ENCODE data around the gene HSPD1. TPM values are rescaled to one million over a fixed set of nuclear protein-coding genes. Genes with fewer than 3 reads are reported as not detected.

Gene HSPD1
- total and polyA plus RNA-seq, 2 of the 13 experiments (the other 11 are each of a cell fraction or from before 2014, with no cell fraction given), result 685 to 2,610 TPM

DNA sequence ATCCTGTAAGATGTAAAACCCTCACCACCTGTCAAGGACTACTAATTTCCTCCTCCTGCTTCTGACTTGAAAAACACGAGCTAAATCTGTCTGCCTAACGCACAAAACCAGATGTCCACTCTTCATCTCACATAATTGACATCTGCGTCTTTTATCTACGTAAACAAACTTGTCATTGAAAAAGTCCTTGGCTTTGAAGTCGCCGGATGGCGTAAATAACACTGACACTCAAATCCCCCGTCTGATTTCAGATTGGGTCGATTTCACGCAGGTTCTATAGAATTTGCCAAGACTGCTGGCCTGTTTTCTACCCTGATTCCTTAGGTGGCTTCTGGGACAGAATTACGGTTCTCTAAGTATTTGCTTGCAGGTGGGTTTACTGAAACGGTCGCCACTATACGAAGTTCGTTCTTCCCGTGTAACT, 15.7 kb upstream of the HSPD1 start (continued):
- no peak for TF ChIP-seq TRAFD1 (CRISPR knock-in tag; IDR thresholded peaks at IDR 0.05; ENCODE audit: borderline replicate concordance)
- no peak for TF ChIP-seq ZNF33B (CRISPR knock-in tag; IDR thresholded peaks at IDR 0.05)
- TF ChIP-seq THYN1 (CRISPR knock-in tag; IDR thresholded peaks at IDR 0.05; ENCODE audit: borderline replicate concordance, low read depth), result no peak
- TF ChIP-seq ZNF674 (CRISPR knock-in tag; IDR thresholded peaks at IDR 0.05; ENCODE audit: low read depth), result 0 out of 2 replicates have a peak, but pooled peaks have one; percentile 4
- no peak for TF ChIP-seq SALL2 (CRISPR knock-in tag; IDR thresholded peaks at IDR 0.05)
- TF ChIP-seq ETV6 (CRISPR knock-in tag; conservative IDR thresholded peaks at IDR 0.05), result no peak
- no peak for TF ChIP-seq MEIS2 (CRISPR knock-in tag; IDR thresholded peaks at IDR 0.05)
- TF ChIP-seq PRMT3 (CRISPR knock-in tag; IDR thresholded peaks at IDR 0.05; ENCODE audit: borderline replicate concordance, low read depth), result no peak
- no peak for TF ChIP-seq RXRA (CRISPR knock-in tag; IDR thresholded peaks at IDR 0.05)
- no peak for TF ChIP-seq ZNF678 (CRISPR knock-in tag; IDR thresholded peaks at IDR 0.05)
- TF ChIP-seq, protein P1, sequence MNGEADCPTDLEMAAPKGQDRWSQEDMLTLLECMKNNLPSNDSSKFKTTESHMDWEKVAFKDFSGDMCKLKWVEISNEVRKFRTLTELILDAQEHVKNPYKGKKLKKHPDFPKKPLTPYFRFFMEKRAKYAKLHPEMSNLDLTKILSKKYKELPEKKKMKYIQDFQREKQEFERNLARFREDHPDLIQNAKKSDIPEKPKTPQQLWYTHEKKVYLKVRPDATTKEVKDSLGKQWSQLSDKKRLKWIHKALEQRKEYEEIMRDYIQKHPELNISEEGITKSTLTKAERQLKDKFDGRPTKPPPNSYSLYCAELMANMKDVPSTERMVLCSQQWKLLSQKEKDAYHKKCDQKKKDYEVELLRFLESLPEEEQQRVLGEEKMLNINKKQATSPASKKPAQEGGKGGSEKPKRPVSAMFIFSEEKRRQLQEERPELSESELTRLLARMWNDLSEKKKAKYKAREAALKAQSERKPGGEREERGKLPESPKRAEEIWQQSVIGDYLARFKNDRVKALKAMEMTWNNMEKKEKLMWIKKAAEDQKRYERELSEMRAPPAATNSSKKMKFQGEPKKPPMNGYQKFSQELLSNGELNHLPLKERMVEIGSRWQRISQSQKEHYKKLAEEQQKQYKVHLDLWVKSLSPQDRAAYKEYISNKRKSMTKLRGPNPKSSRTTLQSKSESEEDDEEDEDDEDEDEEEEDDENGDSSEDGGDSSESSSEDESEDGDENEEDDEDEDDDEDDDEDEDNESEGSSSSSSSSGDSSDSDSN (CRISPR knock-in tag; IDR thresholded peaks at IDR 0.05), result no peak
- TF ChIP-seq ZNF33A (CRISPR knock-in tag; IDR thresholded peaks at IDR 0.05; ENCODE audit: borderline replicate concordance), result peak; percentile 57; the same call in 1 of the 2 replicates
- 0 out of 2 replicates have a peak, but pooled peaks have one; percentile 10 for TF ChIP-seq ZNF3 (CRISPR knock-in tag; IDR thresholded peaks at IDR 0.05)
- no peak for TF ChIP-seq ZNF430 (CRISPR knock-in tag; IDR thresholded peaks at IDR 0.05)
- TF ChIP-seq ZNF792 (CRISPR knock-in tag; IDR thresholded peaks at IDR 0.05), result no peak
- TF ChIP-seq, protein P2, sequence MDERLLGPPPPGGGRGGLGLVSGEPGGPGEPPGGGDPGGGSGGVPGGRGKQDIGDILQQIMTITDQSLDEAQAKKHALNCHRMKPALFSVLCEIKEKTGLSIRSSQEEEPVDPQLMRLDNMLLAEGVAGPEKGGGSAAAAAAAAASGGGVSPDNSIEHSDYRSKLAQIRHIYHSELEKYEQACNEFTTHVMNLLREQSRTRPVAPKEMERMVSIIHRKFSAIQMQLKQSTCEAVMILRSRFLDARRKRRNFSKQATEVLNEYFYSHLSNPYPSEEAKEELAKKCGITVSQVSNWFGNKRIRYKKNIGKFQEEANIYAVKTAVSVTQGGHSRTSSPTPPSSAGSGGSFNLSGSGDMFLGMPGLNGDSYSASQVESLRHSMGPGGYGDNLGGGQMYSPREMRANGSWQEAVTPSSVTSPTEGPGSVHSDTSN (CRISPR knock-in tag; IDR thresholded peaks at IDR 0.05), result no peak
- TF ChIP-seq ZNF180 (CRISPR knock-in tag; IDR thresholded peaks at IDR 0.05; ENCODE audit: borderline replicate concordance, low read depth), result no peak
- no peak for TF ChIP-seq SIN3B (IDR thresholded peaks at IDR 0.05; ENCODE audit: low read length)
- TF ChIP-seq TCF7L2 (IDR thresholded peaks at IDR 0.05; ENCODE audit: low read depth, low read length), result no peak; the same call in 1 of the 2 replicates
- peak; percentile 62; the same call in 1 of the 2 replicates for TF ChIP-seq XBP1 (CRISPR knock-in tag; IDR thresholded peaks at IDR 0.05)
- peak; percentile 77 for TF ChIP-seq TCF7 (IDR thresholded peaks at IDR 0.05; ENCODE audit: low read depth)
- TF ChIP-seq SRSF1 (optimal IDR thresholded peaks at IDR 0.05; ENCODE audit: low read depth, low read length), result no peak
- TF ChIP-seq CC2D1A (CRISPR knock-in tag; IDR thresholded peaks at IDR 0.05), result 0 out of 2 replicates have a peak, but pooled peaks have one; percentile 97
- no peak for TF ChIP-seq MAZ (IDR thresholded peaks at IDR 0.05; ENCODE audit: borderline replicate concordance, low read depth, low read length)
- no peak for TF ChIP-seq MAZ (CRISPR knock-in tag; IDR thresholded peaks at IDR 0.05; ENCODE audit: low read depth)
- no peak; the same call in 1 of the 2 replicates for TF ChIP-seq ZNF264 (CRISPR knock-in tag; IDR thresholded peaks at IDR 0.05)
- TF ChIP-seq RAD51 (IDR thresholded peaks at IDR 0.05; ENCODE audit: borderline replicate concordance), result no peak
- TF ChIP-seq ZNF605 (CRISPR knock-in tag; IDR thresholded peaks at IDR 0.05), result no peak
- TF ChIP-seq NFIC (IDR thresholded peaks at IDR 0.05; ENCODE audit: low read length), result peak; percentile 66; the same call in 1 of the 2 replicates
